Bone marrow (tissue), 2 donors: Measurements from ENCODE around the gene HDAC4.

ENCODE experiments used
- DNase-seq, 2 donors: peaks; one replicate each; lab custom pipeline; 2025; lab: John Stamatoyannopoulos, UW

The HDAC4 gene

DNA sequence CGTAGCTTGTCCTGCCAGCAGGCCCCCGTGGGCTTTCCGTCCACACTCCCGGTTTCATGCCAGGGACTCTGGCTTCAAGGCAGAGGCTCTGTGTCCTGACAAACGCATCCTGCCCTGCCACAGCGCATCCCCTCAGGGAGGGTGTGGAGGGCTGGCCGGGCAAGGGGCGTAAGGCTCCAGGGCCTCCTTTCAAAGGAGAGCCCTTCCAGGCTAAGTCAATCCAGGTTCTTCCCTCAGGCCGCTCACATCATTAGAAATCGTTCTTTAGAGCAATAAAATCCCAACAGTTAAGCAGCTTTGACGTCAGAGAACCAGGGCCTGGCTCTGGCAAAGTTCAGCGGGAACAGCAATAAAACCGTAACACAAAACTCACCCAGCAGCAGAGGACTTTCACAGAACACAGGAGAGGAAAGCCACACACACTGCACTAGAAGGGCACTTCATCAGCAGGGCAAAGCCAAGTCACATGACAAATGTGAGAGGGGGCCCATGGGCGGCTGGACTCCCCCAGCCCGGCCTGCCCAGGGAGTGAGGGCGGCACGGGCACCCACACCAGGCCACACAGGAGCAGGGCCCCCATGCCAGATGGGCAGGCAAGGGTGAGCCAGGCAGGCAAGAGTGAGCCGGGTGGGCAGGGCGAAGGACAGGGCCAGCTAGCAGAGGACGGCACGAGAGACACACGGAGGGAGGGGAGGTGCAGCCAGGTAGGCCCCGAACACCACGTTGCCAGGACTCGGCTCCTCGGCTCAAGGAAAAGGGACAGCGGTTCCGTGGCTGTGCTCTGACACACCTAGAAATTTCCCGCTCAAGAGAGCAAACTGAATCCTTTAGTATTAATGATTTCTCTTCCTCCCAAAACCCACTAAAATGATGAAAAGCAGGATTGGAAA, 52.0 kb downstream of the HDAC4 start:
- no peak for DNase-seq

DNA sequence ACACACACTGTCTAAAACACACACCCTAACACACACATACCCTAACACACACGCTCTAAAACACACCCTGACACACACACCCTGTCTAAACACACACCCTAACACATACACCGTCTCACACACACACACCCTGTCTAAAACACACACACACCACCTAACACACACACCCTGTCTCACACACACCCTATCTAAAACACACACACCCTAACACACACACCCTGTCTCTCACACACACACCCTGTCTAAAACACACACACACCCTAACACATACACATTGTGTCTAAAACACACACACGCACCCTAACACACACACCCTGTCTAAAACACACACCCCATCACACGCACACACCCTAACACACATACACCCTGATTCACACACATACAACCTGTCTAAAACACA, 54.1 kb downstream of the HDAC4 start:
- DNase-seq = no peak

DNA sequence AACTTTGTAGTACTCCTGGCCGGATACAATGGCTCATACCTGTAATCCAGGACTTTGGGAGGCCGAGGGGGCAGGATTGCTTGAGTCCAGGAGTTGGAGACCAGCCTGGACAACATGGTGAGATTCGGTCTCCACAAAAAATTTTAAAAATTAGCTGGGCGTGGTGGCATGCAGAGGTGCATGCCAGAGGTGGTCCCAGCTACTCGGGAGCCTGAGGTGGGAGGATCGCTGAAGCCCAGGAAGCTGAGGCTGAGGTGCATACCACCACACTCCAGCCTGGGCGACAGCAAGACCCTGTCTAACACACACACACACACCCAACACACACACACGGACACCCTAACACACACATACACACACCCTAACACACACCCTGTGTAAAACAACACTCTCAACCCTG, 55.6 kb downstream of the HDAC4 start:
- no peak for DNase-seq

DNA sequence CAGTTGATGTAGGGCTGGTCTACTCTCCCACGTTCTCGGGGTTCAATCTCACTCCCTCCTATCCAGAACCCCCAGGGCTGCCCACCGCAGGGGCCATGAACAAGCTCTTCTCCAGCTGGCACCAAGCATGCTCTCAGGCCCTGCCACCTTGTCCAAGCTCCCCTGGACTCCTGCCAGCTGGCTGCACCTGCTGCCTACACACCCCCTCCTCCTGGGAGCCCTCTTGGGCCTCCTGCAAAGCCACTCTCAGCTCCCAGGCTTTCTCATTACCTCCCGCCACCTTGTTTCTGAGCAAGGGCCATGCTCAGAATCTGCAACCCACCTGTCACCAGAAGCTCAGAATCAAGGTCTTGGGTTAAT, 56.0 kb downstream of the HDAC4 start:
- no peak for DNase-seq

DNA sequence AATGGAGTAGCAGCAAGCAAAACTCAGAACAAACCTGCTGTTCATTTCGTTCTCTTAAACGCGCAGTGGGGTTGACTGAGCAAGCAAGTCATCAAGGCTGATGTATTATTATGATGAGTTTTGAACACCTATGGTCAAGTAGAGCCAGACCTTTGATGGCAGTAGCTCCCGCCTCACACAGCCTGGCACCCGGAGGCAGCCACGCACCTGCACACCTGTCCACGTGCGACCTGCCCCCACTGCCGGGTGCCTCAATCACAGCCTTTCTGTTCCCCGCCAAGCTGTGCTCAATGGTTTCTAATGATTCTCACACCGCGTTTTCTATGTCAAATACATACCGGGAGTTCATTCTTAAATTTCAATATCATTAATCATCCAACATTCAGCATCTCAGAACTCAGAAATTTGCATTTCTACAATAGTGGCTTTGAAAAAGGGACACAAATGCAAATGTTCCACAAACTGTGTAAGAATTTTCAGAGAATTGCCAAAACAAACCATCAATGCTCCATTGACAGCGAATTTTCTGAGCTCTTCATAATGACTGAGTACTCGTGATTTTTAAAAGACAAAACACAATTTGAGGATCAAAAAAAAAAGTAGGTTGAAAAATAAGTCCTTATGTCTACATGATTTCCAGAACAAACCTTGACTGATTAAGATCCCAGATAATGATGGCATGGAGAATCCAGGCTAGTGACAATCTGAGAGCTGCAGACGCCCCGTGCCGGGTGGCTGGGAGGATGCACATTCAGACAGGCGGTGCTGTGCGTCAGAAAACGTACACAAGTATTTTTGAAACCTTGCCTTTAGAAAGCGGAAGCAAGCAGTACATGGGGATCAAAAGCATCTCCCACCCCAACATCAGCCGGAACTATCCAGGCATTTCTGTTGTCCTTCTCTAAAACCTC, 56.6 kb downstream of the HDAC4 start:
- no peak for DNase-seq

DNA sequence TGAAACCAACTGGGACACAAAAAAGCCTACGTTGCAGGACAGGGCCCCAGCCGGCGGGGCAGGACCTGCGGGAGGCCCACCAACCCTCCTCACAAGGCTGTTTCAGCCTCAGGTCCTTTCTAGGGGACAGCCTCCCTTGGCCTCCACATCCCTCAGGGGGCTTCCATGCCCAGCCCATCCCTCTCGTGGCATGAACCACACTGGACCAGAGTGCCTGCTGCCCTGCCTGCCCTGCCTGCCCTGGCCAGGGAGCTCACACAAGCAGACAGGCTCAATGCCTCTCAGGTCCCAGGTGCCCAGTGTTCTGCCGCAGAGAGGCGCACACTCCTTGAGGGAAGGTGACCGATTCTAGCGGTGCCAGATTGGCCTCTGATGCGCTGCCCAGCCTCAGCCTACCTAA, 57.4 kb downstream of the HDAC4 start:
- DNase-seq = no peak

DNA sequence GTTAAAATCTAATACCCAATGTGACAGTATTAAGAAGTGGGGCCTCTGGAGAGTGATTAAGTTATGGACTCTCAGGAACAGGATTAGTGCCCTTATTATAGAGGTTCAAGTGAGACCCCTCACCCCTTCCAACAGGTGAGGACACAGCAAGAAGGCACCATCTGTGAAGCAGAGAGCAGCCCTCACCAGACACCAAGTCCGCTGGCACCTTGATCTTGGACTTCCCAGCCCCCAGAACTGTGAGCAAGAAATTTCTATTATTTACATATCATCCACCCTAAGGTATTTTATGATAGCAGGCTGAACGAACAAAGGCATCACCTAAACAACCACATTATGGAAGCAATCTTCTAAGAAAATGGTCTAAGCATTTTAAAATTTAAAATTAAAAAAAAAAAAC, 59.0 kb downstream of the HDAC4 start:
- DNase-seq = no peak

DNA sequence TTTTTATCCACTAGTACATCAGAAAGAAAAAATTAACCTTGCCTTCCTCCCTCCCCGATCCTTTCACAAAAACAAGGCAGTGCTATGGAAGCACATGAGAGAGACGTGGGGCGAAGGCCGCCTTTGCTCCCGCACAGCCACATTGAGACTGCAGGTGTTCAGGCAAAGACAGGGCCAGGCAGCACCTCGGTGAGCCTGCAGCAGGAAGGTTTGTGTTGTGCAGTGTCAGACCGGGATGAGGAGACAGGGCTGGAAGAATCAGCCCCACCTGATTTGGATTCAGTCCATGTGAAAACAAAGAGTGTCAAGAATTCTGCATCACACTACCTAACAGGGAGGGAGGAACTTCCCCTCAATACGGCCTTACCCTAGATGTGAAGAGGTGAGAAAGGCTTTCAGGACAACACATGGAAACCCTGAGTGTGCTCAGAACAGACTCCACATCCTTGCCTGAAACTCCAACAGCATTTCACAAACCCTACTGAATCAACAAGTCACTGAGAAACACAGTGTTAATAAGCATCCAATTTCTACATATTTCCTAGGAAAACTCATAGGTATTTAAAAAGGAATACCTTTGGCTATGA, 59.6 kb downstream of the HDAC4 start:
- no peak for DNase-seq

DNA sequence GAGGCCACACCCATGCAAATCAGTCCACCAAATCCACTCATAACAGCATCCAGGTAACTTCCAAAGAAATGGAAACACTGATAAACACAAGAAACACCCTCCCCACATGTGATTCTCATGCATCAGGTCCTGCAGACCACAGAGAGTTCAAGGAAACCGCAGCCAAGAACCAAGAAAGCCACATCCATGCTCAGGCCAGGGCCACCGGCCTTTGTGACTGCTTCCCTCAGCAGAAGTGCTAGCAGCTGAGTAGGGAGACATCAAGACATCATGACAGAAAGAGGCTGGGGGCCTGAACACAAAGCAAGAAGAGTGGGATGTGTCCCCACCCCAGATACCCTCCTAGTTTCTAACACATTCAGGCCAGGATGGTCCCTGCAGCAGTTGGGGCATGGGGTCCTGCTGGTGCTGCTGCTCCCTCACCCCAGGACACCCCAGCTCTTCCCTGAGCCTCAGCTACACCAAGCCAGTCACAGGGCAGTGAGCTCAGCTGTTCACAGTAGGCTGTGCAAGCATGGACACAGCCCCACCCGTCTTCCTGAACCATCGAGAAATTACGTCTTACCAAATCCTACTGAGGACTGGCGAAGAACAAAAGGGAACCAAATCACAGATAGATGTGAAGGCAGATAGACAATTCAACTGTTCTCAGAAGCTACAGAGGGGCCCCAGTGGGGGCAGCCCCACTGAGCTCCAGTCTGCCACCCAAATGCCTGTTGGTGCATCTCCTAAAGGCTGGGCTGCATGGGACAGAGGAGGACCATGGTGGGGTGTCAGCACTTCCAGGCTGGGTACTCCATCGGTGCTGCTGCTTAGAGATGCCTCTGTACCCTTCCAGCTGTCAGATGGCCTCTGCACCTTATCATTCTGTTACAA, 60.9 kb downstream of the HDAC4 start:
- DNase-seq = no peak

DNA sequence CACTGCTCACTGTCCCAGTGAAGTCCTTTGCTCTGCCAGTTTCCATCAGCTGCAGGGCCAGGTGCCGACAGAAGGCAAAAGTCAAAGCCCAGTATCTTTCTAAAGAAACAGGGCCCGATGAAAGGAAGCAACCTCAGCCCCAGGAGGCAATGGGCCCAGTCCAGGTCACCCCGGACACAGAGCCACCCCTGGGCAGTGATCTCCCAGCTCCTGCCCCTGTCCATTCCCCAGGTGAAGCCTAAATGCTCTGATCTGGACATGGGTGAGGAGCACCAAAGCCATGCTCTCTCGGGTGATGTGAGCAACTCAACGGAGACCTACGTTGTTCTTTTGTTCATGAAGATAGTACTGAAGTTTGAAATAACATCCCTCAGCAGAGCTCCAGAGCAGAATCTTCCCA, 61.6 kb downstream of the HDAC4 start:
- DNase-seq = no peak

DNA sequence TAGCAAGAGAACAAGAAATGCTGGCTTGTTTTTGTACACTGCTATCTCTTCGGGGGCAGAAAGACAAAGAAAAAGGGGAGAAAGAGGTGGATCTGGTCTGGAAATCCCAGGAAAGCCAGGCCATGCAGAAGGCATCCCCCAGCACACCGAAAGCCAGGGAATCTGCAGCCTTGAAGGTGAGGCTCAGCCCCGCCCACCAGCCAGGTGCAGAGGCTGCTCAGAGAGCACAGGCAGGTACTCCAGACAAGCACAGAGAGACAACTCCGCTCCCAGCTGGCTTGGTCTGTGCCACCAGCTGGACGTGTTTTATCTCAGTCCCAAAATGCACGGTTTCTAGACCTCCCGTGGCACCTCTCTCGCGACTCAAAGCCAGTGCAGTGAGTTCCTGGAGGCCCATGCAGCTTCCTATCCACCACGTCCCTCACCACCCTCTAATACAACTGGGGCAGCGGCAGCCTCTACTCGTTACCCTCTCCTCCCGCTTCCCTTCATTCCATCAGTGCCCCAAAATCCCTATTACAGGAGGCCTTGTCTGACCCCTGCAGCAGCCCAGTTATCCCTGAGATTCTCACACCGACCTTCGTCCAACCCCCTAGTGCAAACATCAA, 62.8 kb downstream of the HDAC4 start:
- no peak for DNase-seq

DNA sequence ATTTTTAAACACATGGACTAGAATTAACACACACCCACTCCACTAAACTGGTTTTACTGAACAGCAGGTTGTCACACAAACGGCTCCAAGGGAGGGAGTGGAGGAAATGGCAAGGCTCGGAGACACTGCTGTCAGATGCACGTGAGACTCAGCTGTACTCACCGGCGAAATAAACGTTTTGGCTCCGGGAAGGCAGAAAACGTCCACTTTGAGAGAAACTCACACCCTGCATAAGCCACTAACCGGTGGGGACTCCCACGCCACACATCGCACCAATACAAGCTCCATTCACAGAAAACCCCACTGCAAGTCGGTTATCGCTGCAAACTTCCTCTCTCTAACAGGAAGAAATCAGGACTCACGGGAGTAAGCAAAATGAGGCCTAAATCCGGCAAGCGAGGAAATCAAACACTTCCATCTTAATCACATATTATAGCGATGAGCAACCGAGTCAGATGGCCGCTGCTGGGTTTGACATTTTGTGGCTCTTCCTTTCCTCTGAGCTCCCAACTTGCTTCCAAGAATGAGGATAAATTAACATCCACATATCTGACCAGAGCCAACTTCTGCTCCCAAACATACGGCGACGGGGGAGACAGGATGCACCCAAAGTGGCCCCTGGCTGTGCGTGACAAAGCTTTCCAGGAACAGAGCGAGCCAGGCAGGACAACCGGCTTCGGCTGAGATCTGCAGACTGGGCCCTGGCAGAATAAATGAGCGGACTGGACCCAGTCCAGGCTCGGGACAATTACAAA, 63.5 kb downstream of the HDAC4 start:
- no peak for DNase-seq

DNA sequence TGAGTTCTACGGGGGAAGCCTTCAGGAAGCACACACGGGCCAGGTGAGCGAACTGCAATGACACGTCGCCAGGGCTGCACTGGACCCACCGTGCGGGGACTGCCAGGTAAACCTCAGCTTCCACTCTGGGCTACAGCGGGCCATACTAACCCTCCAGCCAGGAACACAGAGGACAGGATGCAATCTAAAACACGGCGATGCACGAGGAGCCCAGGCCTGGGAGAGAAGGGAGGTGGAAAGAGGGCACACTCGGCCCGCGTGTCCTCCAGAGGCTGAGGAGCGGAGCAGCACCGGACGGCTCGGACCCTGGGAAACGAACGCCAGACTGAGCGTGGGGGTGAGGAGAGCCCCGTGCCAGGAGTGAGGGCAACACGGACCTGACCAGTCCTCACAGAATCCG, 69.3 kb downstream of the HDAC4 start:
- no peak for DNase-seq

DNA sequence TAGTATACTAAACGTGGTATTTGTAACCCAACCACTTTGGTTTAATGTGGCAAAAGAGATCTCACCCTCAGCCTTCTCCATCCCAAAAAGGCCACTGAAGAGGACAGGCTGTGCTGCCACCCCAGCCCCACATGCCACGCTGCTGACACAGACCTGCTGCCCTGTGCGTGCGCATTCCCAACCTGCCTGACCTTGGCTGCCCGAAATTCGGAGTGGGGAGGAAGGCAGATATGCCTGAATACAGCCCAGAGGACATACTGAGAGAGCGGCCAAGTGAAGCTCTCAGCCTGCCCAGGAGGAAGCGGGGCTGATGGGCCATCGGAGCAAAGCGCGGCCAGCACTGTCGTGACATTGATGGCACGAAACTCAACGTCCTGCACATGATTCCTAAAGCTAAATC, 70.0 kb downstream of the HDAC4 start:
- DNase-seq = no peak

DNA sequence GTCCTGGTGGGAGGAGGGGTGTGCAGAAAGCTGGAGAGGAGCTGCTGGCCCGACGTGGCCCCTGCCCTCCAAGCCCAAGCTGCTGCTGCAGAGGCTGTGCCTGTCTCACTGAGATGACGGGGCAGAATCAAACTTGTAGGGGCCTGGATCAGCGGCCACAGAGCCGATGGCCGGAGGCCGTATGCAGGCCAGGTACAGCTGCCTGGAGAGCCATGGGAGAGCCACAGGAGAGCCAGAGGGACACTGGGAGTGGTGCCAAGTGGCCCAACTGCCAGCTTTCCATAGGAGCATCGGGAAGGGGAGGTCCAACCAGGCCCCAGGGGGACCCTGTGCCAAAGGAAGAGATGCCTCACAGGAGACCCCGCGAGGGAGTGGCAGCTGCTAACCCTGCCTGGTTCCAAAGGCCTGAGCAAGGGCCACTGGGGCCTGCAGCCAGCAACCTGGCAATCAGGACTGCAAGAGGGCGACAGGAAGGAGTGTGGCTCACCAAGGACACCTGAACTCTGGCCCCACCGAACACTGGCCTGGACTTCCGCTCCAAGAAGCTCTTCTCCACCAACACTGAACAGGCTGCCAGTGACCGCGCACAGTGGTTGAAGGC, 70.7 kb downstream of the HDAC4 start:
- no peak for DNase-seq

DNA sequence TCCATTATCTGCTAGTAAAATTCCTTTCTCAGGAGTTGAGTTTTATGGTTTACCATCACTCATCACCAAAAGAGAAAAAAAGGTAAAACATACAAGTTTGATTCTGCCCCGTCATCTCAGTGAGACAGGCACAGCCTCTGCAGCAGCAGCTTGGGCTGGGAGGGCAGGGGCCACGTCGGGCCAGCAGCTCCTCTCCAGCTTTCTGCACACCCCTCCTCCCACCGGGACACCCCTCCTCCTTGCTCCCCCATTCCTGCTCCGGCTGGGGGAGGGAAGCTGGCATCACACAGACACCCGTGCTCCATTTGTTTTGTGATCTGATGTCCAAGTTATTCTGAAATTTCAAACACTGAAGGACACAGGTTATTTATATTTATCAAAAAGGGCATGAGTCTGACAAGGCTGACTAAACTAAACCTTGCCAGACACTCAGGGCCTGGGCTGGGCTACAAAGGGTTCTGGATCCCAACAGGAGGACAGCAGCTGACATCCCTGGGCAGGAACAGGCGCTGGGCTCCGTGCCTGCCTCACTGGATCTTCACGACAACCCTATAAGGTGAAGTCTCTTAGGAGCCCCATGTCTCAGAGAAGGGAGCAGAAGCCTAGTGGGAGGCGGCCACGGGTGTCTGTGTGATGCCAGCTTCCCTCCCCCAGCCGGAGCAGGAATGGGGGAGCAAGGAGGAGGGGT, 71.4 kb downstream of the HDAC4 start:
- no peak for DNase-seq

DNA sequence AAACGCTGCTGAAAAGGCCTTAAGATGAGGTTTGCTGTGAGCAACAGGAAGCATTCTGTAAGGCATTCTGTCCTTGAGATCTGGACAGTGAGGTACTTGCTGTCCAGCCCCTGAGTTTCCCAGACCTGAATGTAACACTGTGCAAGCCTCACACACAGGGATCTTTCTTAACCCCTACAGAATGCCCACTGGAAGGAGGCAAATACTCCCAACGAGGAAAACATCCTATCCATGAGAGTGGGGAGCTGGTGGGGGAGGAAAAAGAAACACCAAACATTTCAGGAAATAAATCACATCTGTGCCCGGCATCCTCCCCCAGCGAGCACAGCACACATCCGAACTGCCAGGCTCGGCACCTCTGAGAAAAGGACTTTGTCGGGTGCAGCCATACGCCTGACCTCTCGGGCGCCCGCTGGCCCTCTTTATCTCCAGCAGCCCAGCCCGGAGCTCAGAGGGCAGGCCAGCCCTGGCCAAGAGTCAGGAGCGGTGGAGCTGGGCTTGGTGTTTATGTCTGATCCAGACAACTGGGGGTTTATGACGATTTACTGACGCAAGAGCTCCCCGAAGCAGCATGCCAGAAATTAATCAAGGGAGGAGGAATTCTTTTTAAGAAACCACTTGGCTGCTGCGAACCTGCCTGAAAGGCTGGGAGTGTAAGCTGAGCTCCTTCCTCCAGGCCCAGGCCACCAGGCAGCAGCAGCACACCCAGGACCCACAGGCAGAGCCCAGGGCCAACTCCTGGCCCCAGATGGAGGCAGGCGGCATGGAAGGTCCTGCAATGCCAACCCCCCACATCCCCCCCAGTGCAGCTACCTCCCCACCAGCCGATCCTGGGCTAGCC, 72.2 kb downstream of the HDAC4 start:
- DNase-seq = no peak

DNA sequence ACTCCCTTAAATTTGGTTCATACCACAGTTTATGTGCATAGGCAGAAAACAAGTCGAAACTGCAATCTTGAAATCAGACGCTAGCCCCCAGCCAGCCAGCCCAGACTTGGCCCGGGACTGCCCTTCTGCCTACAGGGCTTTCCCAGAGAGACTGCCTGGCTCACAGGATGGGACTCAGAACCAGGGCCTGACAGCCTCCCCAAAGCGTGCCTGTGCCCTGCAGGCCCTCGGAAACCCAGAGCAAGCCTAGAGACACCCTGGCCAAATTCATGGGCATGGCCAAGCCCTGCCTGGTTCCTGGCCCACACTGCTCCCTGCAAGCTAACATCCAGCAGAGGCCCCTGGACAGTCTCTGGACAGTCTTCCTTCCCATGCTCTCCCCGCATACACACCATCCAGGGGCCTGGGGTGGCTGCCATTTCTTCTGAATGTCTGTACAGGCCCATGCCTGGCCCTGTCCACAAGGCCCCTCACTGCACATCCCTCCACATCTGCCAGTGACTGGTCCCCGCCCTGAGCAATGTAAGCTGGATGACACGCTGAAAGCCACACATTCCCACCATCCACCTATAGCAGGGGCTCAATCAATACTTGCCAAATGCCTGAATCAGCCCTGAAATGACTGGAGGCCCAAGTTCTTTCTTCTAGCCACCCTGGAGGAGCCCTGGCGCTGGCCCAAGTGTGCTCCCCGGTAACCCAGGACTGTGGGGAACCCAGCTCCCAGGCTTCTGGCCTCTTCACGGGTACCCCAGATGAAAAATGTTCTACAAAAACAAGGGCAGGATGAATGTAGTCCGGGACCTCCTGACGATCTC, 73.1 kb downstream of the HDAC4 start:
- DNase-seq = no peak
